ENCODE measurements around the gene RYR2.
A peak's percentile ranks its signal among the peaks of the same experiment; 100 is the strongest.

The RYR2 gene

DNA sequence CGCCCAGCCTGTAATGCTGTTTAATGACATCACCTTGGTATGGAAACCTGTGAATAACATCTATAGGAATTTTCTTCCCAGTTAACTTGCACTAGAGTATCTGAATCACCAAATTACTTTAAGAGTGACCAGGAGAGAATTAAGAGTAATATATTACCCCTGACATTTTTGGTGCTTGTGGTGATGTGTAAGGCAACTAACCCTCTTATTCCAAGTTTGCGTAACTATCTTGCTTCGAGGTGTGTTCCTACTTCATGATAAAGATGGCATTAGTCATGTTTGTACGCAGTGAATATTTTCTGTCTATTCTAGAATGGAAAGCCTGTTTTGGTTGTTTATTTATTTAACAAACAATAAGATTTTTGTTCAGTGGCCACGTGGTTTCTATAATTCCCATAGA lies 717.4 kb downstream of the RYR2 start:
- DNase-seq (ENCODE audit: insufficient read length, low spot score): no peak
- no peak for FAIRE-seq

DNA sequence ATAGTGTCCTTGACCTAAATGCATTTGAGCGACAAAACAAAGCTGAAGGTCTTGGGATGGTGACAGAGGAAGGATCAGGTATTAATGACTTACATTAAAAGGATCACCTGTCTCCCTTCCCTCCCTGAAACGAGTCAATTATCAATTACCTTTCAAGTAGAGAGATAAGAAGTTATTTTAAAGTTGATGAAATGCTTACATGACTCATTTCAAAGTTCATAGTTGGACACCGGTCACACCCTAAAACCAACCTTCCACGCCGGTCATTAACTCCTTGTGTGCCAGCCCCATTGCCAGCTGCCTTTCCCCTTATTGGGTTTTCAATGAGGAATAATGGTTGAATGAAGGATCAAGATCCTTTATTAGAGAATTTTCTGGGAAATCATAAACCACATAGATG lies 719.0 kb downstream of the RYR2 start:
- DNase-seq (ENCODE audit: insufficient read length, low spot score) (no peak), FAIRE-seq (no peak)

DNA sequence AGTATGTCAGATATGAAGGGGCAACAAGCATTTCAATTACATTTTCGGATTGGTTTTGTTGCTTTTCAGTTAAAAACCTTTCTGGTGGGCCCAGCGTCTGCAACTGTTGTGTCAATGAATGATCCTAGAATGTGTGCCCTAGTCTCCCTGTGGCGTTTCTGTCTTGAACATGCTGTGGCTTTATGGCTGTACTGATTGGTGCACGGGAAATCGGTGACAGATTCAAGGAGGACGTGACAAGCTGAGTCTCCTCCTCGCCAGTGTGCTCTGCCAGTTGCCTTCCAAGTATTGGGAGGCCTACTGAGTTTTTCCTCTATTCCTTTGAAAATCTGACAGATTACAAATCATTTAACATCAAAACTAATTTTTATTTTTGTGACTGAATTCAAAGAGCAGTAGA lies 721.2 kb downstream of the RYR2 start:
- no peak for FAIRE-seq
- no peak for DNase-seq (ENCODE audit: insufficient read length, low spot score)

DNA sequence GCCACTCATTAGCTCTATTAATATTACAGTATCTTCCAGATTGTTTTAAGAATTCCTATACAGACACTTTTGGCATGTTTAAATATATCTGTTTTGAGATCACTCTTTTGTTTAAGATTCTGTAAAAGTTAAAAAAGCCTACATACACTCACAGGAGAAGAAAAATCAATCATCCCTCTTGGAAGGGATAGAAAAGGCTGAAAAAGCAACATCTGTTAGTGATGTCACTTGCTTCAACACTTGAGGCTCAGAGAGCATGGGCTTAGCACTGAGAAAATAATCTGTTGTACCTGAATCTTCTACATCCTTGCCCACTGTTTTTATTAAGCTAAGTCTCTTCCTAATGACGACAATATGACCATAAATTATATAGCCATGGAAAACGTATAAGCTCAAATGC lies 721.8 kb downstream of the RYR2 start:
- DNase-seq (ENCODE audit: insufficient read length, low spot score) (no peak), FAIRE-seq (no peak)

DNA sequence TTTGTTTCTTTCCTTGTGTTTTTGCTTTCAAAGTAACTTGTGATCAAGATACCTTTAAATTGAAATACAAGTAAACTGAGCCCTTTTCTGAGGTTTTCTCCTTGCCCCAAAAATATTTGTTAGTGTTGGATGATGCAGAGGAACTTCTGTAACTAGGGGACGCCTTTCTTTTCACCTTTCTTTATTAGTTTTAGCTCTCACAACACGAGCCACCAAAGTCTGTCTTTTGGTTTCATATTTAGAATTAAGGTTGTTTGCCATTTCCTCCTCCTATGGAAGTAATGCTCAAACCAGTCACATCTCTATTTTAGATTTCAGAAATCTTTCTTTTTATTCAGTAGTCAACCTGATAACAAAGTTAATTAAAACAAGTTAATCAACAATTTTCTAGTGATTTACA lies 727.9 kb downstream of the RYR2 start:
- DNase-seq (ENCODE audit: insufficient read length, low spot score): no peak
- no peak for FAIRE-seq

DNA sequence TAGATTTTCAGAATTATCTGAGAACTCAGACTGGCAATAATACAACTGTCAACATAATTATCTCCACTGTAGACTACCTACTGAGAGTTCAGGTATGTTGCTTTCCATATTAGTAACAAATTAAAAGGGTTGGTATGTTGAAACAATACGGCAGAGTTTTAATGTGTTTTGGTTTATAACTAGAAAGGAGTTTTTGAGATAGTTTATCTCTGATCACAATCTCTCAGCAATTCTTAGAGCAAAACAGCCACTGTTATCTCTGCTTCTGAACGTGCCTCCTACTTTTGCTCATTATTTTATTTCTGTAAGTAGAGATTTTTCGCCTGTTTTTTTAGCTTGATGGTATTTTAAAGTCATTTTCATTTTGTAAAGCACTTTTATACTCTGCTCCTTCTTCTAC lies 730.0 kb downstream of the RYR2 start:
- DNase-seq (ENCODE audit: insufficient read length, low spot score) (no peak), FAIRE-seq (no peak)

DNA sequence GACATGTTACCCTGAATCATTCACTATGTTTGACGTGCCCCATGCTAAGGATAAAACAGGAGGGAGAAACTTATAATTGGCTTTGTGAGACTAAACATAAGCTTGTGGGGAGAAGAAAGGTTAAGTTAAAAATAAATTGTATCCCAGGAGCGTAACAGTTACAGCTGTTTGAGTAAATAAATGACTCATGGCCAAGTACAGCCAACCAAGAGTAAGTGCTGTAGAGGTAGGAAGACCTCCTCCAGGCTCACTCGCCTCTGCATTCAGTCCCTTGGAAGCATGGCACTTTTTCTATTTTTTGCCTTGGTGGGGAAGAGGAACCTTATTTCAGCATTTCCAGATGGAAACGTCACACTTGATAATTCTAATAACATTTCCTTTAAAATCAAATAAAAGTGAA lies 732.3 kb downstream of the RYR2 start:
- no peak for DNase-seq (ENCODE audit: insufficient read length, low spot score)
- no peak for FAIRE-seq

DNA sequence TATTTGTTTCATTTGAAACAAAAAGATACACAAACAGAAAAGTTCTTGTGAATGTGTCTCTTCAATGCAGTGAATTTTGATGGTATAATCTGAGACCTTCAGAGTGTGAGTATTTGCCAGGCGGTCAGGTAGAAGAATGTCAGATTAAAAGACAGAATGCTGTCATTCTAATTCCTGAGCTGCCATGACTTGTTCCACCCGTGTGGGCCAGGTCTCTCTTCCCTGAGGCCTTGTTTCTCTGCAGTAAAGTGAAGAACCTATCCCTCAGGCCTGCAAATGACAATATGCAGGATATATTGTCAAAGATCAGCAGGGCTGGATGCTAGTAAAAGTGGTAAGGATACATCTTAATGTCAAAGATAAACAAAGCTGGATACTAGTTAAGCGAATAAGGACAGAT lies 737.4 kb downstream of the RYR2 start:
- DNase-seq (ENCODE audit: insufficient read length, low spot score): no peak
- no peak for FAIRE-seq

DNA sequence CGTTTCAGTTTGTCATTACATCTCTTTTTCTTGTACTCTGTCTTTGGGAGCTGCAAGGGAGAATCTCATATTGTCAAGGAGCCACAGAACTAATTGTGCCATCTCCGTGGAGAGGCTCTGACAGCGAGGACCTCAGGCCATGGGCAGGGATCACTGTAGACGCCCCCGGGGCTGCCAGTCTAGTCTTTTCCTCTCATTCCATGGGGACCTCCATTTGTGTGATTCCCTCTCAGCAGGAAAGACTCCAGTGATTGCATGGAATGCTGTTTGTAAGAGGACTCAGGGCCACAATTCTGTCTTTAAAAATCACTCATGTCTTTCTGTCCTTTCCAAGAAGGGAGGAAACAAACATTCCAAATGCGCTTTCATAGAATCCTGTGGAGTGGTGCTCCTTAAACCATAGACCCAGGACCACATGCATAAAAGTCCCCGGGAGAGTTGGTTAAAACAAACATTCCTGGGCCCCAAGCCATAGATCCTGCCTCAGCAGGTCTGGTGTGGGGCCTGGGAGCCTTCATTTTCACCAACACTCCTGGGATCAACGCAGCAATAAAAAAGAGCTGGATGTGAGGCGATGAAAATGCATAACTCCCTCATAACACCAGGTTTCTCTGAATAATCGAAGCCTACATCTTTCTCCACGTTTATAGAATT lies 744.2 kb downstream of the RYR2 start:
- DNase-seq (ENCODE audit: insufficient read length, low spot score) (no peak), FAIRE-seq (no peak)

DNA sequence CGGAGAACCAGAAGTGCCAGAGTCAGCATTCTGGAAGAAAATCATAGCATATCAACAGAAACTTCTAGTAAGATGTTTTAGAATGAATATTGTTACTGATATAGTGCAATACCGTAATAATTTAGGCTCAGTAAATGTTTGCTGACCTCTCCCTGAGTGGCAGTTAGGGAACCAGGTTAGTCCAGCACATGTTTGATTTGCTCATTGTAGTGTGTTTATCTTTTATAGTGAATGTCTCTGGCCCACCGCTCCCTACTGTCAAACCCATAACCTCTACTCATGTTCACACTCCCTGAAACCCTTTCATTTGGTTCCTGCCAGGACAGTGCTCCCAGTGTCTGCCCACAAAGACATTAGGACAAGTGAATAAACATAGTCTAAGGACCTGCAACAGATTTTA lies 746.1 kb downstream of the RYR2 start:
- FAIRE-seq: no peak
- DNase-seq (ENCODE audit: insufficient read length, low spot score): no peak

DNA sequence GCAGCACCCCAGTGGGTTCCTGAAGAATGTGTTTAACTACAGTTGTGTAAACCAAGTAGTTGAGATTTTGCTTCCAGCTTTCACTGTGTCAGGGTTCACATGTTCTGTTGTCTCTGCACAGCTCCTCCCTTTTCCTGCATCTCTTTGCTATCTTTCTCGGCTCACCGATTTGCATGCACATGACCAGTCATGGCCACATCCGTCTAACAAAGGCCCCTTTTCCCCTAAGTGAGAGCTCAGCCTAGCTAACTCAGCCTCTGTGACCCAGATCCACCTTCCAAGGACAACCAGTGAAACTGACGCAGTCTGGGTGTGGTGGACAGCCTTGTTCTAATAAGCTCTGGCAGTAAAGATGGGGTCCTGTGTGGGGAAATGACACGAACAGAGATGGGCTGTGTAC lies 747.6 kb downstream of the RYR2 start:
- no peak for FAIRE-seq
- no peak for DNase-seq (ENCODE audit: insufficient read length, low spot score)

DNA sequence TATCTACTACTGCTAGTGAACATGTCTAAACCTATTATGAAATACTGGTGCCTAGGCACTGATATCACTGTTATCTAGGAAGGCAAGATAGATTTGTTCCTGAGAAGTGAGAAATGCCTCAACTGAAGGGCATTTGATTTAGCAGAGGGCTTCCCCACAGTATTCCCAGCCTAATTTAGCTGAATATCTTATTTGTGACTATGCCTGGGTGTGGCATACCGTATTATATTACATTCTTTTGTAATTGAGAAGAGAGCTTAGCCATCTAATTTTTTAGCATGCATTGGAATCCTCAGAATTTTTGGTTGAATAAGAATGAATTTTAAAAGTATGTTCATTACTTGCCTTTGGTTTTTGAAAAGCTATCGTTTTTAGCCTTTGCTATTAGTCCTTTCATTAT lies 749.6 kb downstream of the RYR2 start:
- DNase-seq (ENCODE audit: insufficient read length, low spot score) (no peak), FAIRE-seq (no peak)

DNA sequence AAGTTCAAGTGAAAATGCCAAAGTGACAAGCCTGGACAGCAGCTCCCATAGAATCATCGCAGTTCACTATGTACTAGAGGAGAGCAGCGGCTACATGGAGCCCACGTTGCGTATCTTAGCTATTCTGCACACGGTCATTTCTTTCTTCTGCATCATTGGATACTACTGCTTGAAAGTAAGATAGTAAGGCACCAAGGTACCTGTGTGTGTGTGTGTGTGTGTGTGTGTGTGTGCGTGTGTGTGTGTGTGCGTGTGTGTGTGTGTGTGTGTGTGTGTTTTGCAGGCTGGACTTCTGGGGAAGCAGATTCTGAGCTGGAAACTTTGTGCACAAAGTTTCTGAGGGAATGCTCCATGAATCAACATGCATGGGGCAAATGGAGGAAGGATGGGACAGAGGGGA lies 750.2 kb downstream of the RYR2 start:
- no peak for DNase-seq (ENCODE audit: insufficient read length, low spot score)
- no peak for FAIRE-seq

DNA sequence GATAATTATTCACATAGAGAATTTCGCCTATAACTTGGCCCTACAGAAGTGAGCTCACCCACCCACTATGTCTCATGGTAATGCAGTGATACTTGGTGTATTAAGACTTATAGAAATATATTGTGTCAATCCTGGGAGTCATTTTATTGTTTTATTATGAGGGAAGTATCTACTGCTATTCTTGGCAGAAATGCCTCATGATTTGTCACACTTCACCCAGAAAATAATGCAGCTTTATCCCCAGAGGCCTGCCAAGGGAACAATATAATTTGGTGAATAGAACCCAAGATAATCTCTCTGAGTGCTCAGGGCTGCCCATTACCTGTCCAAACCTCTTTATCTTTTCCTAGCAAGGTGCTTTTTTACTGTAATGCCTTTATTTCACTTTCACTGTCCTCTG lies 750.7 kb downstream of the RYR2 start:
- no peak for DNase-seq (ENCODE audit: insufficient read length, low spot score)
- no peak for FAIRE-seq

DNA sequence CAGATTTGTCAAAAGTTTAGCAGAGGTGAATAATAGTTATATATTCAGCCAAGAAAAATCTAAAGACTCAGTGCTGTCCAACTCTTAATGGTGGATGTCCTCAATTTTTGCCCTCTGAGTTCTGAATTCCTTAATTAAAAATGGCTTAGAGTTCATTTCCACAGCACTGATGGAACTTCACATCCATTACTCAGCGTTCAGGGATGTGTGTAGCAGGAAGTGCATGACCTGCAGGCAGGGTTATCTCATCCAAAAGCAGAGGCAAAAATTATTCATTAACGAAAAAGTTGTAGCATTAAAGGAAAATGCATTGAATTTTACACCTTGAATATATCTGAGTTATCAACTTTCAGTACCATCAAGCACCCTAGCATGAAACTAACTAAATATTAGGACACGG lies 752.1 kb downstream of the RYR2 start:
- DNase-seq (ENCODE audit: insufficient read length, low spot score) (peak; percentile 10), FAIRE-seq (no peak)

DNA sequence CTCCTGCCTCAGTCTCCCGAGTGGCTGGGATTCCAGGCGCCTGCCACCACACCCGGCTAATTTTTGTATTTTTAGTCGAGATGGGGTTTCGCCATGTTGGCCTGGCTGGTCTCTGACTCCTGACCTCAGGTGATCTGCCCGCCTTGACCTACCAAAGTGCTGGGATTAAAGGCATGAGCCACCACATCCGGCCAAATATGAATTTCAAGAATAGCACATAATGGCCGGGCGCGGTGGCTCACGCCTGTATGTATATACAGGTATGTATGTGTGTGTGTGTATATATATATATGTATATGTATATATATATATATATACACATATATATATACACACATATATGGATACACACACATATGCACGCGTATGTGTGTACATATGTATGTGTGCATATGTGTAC lies 753.6 kb downstream of the RYR2 start:
- no peak for DNase-seq (ENCODE audit: insufficient read length, low spot score)
- FAIRE-seq: no peak

DNA sequence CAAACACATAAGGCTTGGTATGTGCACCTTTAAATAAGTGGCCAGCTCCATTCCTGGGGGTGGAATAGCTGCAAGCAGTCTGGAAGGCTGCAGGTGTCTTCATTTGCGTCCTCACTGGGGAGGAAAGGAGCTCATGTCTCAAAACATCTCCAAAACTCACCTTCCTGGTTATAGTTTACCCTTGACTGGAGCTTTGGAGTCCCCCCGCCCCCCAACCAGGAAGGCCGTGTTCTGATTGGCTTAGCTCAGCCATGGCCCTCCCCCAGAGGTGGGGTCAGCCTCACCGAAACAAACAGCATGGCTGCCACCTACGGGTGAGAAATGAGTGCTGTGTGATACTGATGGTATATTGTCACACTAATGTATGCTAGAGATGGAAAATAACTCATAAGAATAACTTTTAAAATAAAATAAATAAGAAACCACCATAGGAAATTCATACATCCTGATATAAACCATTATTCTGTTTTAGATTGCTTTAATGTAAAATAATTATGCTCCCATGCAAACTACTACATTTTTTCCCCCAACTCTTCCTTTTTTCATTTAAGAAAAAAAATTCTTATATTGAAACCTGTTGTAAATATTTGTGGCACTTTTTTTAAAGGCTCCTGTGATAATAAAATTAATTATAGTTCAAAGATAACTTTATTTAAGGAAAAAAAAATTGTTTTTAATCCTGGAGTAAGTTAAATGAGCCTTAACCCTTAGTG lies 757.9 kb downstream of the RYR2 start:
- FAIRE-seq (peak; percentile 96), DNase-seq (ENCODE audit: insufficient read length, low spot score) (peak; percentile 87)

DNA sequence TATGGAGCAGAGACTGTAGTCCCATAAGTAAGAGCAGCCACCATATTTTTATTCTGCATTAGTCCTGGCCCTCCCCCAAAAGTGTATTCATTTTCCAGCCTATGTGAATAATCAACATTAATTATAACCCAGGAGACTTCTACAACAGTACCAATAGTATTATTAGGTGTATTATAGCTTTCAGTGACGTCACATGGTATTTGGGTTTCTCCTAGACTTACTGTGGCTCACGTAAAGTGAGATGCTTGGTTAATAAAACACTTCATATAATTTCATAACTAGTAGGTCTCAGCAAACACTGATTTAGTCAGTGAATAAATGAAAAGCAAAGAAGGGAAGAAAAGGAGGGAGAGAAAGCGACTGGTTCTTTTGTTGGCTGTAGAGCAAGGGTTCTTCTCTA lies 762.5 kb downstream of the RYR2 start:
- DNase-seq (ENCODE audit: insufficient read length, low spot score) (no peak), FAIRE-seq (no peak)

DNA sequence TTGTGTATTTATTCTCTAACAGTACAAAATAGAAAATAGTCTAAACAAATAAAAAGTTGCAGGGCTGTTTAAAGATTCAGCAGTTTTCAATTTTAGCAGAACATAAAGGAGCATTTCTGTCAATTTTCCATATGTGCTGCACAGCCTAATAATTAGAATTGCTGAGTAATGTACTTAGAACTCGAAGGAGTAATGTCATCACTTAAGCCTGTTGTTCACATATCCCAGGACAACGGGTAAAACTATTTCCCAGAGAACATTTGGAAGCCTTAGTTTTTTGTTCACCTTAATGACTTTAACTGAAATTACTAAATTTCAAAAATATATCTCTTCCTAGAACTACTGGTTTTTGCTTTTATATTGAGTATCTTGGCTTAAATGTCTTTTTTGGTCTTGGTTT lies 767.1 kb downstream of the RYR2 start:
- no peak for FAIRE-seq

DNA sequence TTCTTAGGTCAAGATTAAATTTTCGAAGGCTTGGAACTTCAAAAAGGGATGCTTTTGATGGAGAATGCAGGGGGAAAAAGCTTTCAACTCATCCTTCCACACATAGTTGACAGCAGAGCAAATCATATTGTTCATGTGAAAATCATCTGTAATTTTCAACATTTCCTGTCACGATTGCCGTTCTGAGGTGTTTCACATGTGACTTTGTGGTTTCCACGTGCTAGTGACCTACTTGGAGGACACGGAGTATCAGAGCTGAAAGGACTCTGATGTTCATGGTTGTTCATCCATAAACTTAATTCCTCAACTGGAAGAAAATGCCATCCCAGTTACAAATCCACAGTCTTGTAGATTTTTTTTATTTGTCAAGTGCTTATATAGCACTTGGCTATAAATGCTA lies 769.6 kb downstream of the RYR2 start:
- DNase-seq (ENCODE audit: insufficient read length, low spot score) (no peak), FAIRE-seq (no peak)

More for the DNA sequence above, 767.1 kb downstream of the RYR2 start:
- DNase-seq (ENCODE audit: insufficient read length, low spot score): no peak

DNA sequence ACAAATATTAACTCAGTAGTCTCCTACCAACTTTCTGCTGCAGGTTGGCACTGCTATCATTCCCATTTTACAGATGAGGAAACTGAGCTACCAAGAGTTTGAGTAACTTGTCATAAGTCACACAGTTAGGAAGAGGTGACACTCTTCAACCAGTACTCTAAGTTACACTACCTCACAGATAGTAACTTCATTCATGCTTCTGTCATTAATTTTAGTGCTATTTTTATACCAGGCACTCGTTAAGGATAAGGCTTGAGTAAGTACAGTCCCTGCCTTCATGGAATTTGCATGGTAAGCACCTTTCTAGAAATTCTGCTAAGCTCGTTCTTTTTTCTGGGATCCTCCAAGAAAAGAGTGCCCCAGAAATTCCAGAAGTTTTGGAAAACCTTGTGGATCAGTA lies 770.1 kb downstream of the RYR2 start:
- DNase-seq (ENCODE audit: insufficient read length, low spot score) (no peak), FAIRE-seq (no peak)

DNA sequence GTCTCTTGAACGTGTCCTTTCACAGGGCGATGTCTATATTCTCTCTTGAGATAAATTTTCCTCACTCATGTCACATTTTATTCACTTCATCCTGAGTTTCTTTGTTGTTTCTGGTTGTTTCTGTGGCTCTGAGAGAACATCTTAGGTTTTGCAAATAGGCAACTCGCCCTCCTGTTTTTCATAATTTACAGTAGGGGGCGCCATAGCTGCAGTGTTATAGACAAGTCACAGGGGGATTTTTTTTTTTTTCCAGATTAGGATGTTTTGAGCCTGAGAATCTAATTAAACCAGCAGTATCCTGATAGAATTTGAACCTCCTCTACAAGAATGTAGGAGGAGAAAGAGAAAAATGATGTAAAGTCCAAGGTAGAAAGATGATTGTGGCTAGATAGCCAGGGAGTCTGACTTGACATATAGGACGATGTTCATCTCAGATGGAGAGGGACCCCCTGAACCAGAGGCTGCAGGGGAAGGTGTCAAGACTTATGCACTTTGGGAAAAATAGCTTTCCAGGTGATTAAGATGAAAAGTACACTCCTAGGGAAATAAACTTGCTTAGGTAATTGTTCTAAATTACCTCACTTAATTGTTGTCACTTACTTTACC lies 772.4 kb downstream of the RYR2 start:
- FAIRE-seq: no peak
- peak; percentile 6 for DNase-seq (ENCODE audit: insufficient read length, low spot score)
